NCI-H2081 (cell line): ENCODE results near the gene HEXD.
"Not testable (repeated sequence)": the region's sequence is repeated elsewhere in the genome, so short reads cannot be mapped to it uniquely, and the experiment has no call there.

Experiments used
- DNase-seq, 2 experiments: peaks; one replicate each; lab custom pipeline; 2025; lab: John Stamatoyannopoulos, UW

Gene HEXD

DNA sequence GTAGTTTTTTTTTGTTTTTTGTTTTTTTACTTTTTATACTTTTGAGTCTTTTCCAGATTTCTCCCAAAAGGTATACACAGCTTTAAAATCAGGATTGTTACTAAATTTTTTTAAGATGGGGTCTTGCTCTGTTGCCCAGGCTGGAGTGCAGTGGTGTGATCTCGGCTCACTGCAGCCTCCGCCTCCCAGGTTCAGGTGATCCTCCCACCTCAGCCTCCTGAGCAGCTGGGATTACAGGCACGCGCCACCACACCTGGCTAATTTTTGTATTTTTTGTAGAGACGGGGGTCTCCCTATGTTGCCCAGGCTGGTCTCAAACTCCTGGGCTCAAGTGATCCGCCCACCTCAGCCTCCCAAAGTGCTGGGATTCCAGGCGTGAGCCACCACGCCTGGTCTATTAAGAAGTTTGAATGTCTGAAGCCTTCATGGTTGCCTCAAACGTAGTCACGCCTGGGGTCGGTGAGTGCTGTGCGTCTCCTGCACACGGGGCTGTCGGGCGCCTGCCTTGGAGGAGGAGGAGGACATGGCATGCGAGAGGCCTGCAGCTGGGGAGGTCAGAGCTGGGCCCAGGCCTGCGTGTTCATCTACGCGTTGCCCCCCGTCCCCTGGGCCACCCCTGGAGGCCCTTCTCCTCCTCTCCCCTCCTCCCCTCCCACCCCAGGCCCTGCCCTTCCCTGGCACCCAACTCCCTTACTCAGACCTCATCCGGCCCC lies 35.8 kb upstream of the HEXD start:
- not testable (repeated sequence) for DNase-seq

DNA sequence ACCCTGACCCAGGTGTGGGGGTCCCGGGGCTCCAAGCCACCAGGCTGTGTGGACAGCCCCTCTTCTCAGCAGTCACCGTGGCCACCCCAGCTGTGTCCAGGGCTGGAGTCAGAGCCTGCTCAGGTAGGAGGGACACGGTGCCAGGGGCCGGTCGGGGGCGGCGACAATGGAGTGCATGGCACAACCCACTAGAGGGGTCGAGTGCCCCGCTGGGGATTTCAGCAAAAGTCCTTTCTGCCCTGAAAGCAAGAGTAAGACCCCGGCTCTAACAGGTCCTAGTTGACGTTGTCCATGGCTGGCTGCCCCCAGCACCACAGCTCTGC lies 35.3 kb upstream of the HEXD start:
- DNase-seq = no peak

GRCh38 chr17:82383411-82383810 lies 34.7 kb upstream of the HEXD start:
- DNase-seq = no peak

DNA sequence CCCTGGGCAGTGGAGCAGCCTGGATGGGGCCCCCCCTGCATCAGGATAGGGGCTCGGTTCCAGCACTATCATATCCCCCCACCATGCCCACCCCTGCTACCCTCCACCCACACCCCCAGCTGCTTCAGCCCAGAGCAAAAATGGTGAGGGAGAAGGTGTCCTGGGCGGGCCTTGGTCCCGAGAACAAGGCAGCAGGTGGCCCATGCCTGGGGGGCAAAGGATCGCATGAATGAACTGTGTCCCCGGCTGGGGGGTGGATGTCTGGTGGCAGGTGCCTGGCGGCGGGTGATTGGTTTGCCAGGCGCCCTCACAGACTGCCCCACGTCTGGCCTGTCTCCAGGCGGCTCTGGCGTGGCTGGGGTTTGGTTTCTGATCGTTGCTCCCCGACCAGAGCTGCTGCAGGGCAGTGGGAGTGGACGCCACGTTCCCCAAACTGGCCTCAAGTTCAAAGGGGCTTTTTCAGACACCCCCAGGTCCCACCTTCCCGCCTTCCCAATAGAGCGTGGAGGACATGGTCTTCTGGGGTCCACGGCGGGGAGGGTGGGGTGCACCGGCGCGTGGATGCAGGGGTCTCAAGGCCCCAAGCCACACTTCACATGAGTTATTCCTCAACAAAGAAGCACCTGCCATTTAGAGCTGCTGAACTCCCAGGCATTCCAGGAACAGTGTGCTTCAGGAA lies 34.0 kb upstream of the HEXD start:
- peak in 1 of 2 experiments; percentile 53 for DNase-seq

DNA sequence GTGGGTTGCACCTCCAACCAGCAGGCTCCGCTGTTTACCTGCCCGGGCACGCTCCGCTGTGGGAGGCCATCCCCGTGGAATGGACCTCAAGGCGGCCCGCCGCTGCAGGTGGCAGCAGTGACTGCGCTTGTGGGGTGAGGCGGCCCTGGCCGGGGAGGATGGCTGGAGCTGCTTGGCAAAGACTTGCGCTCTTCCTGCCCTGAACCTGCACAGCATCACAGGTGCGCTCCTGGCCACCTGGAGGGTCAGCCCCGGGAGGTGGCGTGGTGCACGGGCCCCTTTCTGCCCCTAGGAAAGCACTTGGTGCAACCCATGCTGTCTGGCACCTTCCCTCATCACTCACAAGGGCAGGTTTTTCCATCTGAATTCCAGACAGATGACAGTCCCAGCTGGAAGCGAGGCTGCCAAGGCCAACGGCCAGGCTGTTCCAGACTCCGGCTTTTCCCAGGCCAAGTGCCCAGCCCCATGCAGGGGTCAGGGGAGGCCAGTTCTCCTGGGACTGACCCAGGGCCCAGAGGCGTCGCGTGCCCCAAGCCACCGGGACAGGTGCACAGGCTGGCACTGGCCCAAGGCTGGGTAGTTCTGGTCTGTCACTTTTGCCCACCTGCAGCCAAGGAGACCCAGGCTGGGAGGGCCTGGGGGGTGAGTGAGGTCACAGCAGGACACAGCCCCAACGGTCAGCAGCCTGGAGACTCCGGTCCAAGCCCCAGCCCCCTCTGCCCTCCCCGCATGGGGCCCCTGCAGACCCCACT lies 33.2 kb upstream of the HEXD start:
- peak; percentile 73 to 91 for DNase-seq

- DNase-seq = no peak
Measured at GRCh38 chr17:82385559-82386254, 32.4 kb upstream of the HEXD start.

DNA sequence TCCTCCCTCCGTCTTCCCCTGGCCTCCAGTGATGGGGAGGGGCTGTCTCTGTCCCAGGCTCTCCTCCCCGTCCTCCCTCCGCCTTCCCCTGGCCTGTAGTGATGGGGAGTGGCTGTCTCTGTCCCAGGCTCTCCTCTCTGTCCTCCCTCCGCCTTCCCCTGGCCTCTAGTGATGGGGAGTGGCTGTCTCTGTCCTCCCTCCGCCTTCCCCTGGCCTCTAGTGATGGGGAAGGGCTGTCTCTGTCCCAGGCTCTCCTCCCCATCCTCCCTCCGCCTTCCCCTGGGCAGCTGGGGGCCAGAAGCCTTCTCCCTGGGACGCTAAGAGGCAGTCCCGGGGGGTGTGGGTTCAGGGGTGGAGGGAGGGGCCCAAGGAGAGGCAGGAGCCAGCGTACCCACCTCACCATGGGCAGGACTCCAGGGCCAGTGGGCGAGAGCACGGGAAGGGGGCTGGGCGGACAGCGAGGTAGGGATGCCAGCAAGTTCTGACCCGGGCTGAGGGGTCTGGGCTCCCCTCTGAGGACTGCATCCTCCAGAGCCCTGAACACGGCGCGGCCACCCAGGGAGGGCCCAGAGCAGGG lies 31.8 kb upstream of the HEXD start:
- no peak for DNase-seq

DNA sequence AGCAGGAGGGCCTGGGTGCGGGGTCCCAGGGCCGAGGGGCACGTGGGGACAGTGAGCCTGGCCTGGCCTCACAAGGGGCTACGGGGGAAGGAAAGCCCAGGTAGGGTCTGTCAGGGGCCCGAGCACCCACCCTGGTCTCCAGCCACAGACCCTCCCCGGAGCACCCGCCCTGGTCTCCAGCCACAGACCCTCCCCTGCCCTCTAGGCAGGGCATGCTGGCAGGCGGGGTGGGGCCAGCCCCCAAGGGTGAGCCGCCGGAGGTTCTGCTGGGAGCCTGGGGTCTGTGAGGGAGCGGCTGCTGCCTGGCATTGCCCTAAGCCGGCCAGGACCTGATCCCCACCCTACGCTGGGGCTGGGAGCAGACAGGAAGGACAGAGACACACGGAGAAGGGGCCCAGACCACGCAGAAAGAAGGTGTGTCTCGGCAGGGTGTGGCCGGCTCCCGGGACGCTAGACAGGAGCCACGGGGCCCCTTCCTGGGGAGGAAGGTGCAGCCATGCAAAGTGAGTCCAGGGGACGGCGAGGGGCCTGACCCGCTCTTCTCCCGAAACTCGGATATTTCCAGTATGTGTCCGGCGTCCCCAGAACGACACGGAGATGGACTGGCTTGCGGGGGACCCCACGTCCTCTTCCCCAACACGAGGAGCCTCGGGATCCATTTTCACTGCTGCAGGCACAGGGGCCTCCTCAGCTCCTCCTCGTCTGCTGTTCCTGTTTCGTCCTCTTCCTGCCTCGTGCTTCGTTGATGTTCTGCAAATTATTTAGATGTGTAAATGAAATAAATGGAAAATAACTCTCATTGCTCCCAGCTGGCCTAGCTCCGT lies 31.1 kb upstream of the HEXD start:
- DNase-seq = no peak

- DNase-seq = no peak
Measured at GRCh38 chr17:82387705-82388106, 30.4 kb upstream of the HEXD start.

GRCh38 chr17:82388223-82388921 lies 29.8 kb upstream of the HEXD start:
- no peak for DNase-seq

GRCh38 chr17:82388922-82389283 lies 29.2 kb upstream of the HEXD start:
- DNase-seq = no peak

DNA sequence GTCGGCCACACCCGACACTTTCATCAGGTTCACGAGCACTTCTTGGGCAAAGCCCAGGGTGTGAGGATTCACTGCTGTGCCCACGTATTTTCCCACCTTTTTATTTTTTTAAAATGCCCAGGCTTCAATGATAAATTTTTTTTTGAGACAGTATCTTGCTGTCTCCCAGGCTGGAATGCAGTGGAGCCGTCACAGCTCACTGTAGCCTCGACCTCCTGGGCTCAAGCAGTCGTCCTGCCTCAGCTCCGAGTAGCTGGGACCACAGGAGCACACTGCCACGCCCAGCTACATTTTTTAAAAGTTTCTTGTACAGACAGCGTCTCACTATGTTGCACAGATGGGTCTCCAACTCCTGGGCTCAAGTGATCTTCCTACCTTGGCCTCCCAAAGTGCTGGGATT lies 28.8 kb upstream of the HEXD start:
- no peak for DNase-seq

- no peak for DNase-seq
Measured at GRCh38 chr17:82390015-82390859, 27.9 kb upstream of the HEXD start.

DNA sequence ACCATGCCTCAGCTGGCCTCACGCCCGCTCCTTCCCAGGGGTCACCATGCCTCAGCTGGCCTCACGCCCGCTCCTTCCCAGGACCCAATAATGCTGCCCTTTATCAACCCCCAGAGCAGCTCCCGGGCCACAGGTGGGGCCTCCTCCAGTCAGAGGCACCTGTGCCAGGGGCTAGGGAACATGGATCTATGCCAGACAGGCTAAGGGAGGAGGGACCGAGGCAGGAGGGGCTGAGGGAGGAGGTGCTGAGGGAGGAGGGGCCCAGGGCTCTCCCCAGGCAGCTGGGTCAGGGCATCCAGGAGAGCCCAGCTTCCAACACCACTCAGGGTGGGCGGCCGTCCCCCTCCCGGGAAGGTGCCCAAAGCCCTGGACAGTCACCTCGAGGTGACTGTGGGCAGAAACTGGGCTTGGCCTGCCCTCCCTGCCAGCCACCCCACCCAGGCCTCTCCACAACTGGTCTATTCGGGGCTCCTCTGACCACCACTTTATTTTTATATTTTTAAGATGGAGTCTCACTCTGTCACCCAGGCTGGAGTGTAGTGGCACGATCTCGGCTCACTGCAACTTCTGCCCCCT lies 27.2 kb upstream of the HEXD start:
- no peak for DNase-seq

- no peak for DNase-seq
Measured at GRCh38 chr17:82391496-82392066, 26.6 kb upstream of the HEXD start.

DNA sequence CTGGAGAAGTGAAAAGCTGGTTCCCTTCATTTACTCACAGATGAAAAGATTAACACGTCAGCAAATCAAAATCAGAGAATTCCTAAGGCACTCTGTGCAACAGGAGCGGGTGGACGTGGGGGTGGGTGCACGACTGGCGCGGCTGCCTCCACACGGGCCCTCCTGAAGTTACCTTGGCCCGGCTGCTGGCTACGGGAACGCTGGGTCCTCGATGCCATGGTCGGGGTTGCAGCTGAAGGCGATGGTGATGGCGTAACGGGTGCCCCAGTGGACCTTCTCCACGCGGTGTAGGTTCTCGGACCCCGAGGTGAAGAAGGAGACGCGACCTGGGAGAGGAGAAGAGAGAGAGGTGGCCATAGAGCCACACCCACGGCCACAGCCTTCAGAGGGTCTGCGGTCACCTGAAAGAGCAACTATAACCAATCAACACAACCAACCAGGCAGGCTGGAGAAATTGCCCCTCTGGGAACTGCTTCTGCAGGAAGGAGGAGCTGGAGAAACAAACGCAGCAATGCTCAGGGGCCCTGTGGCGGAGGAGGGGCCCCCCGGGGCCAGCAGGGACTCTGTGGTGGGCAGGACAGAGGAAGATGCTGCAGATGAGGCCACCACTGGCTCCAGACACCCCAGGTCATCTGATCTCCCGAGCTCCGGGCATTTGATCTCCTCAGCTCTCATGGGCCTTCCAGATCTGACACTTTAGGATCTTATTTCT lies 25.8 kb upstream of the HEXD start:
- DNase-seq = no peak

GRCh38 chr17:82392941-82393340 lies 25.2 kb upstream of the HEXD start:
- DNase-seq = no peak

GRCh38 chr17:82394278-82394677 lies 23.9 kb upstream of the HEXD start:
- no peak for DNase-seq
